ENCODE results near the gene MADD.
"Not testable (repeated sequence)": the region's sequence is repeated elsewhere in the genome, so short reads cannot be mapped to it uniquely, and the experiment has no call there.

MADD gene

DNA sequence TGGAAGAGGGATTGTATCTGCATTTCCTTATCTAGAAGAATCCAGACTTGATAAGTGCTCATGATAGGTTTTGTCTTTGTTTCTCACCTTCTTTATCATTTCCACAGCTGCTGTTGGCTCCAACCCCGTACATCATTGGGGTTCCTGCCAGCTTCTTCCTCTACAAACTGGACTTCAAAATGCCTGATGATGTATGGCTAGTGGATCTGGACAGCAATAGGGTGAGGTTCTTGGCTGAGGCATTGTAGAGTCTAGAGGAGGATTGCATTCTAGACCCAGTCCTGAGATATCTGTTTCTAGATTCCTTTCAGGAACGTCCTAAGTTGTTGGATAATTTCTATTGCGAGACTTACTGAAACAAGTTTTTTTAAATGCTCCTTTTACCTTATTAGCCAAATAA is 8.1 kb downstream of the MADD start:
- DNase-seq: no peak

DNA sequence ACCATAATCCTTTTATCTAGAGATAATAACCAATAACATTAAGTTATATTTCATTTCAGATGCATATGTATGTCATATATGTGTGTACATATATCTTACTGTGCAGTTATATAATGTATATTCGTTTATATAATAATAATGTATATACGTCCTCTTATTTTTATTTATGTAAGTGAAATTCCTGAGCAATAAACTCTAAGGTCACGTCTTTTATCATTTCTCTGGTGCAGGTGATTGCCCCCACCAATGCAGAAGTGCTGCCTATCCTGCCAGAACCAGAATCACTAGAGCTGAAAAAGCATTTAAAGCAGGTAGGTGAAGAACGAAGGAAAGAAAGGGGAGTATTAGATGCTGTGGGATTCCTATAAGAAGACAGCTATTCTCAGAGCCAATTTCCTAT is 8.8 kb downstream of the MADD start:
- DNase-seq: no peak

DNA sequence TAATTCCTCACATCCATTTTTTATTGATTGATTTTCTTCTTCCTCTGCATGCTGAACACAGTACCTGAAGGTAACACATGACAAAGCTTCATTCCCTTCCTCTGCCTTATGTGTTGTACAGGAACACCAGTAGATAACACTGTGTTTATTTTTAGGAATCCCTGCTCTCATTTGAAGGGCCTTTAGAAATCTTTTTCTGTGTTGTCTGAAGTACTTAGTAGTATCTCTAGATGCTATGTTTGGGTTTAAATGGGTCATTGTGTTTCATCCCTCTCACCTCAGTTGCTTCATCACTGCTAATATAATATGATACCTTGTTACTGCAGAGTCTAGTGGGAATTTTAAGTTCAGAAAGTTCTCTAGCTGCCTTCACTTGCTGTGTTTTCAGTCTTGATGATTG is 10.2 kb downstream of the MADD start:
- DNase-seq: no peak

DNA sequence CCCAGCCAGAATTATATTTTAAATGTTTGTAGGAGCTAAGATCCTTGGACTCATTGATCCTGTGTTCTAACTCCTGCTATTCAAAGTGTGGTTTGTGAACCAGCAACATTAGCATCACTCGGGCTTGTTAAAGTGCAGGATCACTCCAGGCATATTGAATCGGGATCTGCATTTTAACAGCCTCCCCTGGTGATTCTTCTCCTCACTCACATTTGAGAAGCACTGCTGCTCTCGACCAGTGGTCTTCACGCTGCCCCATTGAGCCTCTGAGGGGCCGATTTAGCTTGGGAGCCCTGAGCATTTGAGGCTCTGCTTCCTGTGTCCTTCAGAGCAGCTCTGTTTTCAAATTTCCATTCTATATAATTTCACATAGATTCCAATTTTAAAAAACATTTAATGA is 10.9 kb downstream of the MADD start:
- DNase-seq: no peak

DNA sequence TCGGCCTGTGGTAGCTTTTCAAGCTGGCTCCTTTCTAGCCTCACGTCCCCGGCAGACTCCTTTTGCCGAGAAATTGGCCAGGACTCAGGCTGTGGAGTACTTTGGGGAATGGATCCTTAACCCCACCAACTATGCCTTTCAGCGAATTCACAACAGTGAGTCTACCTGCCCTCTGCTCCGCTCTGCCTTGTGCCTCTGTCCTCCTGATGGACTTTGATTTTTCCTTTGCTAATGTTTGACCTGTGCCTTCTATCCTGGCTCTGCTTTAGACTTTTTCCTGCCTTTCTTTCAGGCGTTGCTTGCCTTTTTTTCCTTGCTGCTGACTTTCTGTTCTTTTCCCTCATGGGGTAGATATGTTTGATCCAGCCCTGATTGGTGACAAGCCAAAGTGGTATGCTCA is 12.5 kb downstream of the MADD start:
- DNase-seq: no peak

DNA sequence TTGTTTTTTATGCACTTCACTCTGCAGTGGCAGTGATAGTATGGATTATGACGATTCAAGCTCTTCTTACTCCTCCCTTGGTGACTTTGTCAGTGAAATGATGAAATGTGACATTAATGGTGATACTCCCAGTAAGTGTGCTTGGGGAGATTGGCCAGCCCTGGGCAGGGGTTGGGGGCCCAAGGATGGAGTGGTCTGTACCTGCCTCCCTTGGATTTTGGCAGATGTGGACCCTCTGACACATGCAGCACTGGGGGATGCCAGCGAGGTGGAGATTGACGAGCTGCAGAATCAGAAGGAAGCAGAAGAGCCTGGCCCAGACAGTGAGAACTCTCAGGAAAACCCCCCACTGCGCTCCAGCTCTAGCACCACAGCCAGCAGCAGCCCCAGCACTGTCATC is 14.2 kb downstream of the MADD start:
- DNase-seq: no peak

DNA sequence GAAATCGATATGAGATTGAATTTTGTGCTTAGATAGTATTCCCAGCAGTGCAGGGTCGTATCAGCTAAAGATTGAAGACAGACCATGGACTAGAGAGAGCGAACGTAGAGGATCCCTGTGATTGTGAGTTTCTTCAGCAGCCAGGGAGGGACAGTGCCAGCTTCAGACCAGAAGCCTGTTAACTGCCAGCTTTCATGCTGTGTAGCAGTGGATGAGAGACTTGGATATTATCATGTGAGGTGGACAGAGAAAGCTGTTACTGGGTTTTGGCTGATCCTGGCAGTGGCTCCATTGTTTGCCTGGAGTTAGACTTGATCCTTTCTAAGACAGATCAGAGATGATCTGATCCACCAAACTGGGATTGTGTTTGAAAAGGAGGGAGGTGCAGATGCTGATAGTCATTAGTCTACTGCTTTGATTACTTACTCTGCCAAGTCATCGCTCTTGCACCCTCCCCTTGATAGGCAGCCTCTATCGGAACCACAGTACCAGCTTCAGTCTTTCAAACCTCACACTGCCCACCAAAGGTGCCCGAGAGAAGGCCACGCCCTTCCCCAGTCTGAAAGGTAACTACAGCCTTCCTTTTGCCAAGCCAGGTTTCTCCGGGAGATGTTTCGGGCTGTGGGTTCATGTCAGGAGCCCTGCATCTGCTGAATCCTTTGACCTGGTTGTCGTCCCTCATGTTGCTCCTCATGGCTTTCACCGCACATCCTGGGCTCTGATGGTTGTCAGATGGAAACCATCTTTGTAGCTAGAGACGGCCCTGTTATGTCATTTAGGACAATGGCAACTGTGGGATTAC is 16.2 kb downstream of the MADD start:
- no peak for DNase-seq

DNA sequence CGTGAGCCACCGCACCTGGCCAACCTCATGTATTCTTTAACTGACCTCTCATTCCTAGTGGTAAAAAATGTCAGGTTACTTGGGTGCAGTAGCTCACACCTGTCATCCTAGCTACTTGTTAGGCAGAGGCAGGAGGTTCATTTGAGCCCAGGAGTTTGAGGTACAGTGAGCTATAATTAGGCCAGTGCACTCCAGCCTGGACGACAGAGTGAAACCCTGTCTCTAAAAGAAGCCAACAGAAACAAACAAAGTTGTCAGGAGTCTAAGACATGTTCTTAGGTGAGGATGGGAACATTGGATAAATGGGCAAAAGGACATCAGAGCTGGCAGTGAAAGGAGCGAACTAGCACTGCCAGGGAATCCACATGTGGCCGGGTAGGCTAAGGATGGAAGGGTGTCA is 18.1 kb downstream of the MADD start:
- no peak for DNase-seq

DNA sequence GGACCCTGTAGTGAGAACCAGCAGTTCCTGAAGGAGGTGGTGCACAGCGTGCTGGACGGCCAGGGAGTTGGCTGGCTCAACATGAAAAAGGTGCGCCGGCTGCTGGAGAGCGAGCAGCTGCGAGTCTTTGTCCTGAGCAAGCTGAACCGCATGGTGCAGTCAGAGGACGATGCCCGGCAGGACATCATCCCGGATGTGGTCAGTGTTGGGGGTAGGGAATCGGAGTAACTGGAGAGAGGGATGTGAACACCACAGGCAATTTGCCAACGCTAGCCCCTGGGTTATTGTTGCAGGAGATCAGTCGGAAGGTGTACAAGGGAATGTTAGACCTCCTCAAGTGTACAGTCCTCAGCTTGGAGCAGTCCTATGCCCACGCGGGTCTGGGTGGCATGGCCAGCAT is 19.9 kb downstream of the MADD start:
- no peak for DNase-seq

DNA sequence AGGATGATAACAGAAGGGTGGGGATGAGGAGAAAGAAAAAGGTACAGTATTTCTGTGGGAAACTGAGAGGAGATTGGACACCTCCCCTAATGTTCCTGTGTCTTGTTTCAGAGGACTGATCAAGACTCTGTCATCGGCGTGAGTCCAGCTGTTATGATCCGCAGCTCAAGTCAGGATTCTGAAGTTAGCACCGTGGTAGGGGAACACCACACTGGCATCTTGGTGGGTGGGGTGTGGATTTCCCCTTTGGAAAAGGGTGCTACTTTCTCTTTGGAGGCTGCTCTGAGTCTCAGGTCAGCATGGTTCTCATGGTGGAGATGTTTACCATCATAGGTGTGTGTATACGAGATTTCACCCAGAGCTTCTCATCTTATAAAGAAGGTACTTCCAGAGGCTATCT is 25.5 kb downstream of the MADD start:
- no peak for DNase-seq

DNA sequence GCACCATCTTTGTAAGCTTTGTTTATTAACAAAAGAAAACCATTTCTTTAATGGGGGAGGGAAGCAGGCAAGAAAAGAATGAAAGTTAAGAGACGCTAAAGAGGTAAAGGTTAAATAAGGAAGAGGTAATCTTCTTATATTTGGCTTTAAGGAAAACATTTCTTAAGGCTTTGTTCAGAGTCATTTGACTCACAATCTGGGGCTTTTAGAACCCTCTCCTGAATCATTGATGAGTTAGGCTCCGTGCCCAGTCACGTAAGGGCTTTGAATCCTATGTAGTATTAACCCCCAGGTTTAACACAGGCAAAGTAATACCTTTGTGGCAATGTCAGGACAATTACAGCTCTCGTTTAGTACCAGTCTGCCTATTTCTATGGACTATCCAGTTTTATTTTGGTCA is 26.1 kb downstream of the MADD start:
- no peak for DNase-seq

DNA sequence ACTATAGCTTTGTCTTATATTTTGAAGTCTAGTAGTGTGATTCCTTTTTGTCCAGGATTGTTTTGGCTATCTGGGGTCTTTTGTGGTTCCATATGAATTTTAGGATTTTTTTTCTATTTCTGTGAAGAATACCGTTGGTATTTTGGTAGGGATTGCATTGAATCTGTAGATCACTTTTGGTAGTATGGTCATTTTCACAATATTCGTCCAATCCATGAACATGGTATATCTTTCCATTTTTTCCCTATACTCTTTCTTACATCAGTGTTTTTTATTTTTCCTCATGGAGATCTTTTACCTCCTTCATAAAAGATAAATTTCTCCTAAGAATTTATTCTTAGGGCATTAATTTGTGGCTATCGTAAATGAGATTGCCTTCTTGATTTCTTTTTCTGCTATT is 29.1 kb downstream of the MADD start:
- no peak for DNase-seq

DNA sequence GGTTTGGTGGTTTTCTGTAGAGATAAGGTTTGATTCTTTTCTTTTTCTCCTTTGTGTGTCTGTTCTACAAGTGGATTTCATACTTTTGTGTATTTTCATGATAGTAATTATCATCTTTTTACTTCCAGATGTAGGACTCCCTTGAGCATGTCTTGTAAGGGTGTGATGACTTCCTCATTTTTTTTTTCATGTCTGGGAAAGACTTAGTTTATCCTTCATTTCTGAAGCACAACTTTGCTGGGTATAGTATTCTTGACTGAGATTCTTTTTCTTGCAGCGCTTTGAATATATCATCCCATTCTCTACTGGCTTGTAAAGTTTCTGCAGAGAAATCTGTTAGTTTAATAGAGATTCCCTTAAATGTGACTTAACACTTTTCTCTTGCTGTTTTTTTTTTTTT is 32.9 kb downstream of the MADD start:
- no peak for DNase-seq

DNA sequence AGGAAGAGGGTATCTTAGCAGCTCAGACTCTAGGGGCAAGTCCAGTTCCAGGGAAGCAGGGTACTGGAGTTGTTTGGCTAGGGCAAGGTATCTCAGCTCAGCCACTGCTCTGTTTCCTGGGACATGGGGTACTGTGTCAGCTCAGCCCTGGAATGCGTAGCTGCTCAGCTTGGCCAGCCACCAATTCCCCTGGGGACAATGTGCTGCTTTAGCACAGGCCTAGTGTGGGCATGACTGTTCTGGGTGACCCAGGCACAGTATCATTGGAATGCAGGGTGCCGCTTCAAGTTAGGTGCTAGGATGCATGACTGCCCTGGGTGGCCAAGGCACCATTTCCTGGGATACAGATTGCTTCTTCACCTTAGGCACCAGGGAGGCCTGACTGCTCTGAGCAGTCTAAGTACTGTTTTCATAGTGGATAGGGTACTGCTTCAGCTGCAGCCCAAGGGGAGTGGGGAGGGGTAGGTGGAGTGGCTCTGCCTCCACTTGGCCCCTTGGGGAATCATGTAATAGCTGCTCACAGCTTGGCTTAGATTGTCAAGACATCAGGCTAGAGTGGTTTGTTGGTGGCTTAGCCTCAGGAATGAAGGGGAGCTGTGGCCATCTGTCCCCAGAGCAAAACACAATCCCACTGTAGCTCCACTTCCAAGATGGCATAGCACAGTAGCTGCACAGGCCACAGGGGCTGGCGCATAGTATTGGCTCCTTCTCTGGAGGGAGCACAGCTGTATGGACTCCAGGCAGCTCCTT is 36.0 kb downstream of the MADD start:
- DNase-seq: no peak

DNA sequence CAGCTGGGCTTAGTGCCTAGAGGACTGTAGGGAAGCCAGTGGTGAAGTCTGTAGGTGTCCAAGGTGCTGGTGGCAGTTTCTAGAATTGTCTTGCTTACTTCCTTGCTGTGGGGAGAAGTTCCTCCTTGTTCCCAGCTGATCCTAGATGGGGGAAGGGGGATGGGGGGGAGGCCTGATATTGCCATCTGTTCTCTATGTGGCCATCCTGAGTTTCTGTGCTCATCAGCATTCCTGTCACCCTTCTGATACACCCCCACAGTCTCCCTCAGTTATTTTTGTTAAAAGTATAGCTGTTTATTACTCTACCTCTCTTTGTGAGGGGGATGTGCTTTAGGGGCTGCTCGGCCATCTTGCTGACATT is 36.5 kb downstream of the MADD start:
- DNase-seq: no peak

DNA sequence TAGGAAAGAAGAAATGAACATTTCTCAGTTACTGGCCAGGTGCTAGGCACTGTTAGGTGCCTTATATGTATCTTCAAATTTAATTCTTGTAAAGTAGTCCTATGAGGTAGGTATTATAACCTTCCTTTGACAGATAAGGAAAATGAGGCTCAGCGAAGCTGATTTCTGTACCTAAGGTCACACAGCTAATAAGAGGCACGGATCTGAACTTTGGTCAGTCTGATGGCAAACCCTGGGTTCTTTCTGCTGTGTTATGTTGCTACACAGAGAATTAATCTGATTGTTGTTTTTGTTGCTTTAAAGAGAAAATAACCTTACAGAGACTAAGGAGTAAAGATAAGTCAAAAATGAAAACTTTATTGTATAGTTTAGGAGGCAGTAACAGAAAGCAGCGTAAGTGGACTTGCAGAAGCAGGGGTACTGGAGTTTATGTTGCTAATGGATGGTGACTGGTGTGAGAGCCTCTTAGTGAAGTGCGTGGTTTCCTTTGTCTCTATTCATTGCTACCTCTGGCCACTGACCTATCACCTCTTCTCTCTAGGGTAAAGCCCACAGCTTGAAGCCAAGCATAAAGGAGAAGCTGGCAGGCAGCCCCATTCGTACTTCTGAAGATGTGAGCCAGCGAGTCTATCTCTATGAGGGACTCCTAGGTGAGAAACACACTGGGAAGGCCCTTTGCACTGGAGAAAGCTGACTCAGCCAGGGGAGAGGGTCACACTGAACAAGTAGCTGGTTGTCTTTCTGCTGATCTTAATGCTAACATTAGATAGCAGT is 38.3 kb downstream of the MADD start:
- no peak for DNase-seq

DNA sequence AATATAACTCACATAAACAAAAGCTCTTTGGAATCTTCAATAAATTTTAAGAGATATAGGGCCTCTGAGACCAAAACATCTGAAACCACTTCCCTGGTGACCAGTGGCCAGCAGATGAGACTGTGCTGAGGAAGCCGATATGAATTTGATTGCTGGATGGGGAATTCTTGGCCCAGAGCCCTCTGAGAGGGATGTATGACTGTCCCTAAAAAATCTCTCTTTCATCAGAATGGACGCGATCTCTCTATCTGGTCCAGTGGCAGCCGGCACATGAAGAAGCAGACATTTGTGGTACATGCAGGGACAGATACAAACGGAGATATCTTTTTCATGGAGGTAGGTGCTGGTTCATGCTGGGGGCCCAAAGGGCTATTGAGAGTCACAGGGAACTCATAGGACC is 45.1 kb downstream of the MADD start:
- DNase-seq: no peak

DNA sequence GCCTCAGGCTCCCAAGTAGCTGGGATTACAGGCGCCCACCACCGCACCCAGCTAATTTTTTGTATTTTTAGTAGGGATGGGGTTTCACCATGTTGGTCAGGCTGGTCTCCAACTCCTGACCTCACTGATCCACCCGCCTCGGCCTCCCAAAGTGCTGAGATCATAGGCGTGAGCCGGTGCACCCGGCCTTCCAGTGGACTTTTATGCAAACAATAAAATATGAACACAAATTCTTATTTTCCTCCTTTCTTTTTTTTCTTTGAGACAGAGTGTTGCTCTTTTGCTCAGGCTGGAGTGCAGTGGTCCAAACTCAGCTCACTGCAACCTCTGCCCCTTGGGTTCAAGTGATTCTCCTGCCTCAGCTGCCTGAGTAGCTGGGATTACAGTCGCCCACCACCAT is 46.6 kb downstream of the MADD start:
- DNase-seq: not testable (repeated sequence)

DNA sequence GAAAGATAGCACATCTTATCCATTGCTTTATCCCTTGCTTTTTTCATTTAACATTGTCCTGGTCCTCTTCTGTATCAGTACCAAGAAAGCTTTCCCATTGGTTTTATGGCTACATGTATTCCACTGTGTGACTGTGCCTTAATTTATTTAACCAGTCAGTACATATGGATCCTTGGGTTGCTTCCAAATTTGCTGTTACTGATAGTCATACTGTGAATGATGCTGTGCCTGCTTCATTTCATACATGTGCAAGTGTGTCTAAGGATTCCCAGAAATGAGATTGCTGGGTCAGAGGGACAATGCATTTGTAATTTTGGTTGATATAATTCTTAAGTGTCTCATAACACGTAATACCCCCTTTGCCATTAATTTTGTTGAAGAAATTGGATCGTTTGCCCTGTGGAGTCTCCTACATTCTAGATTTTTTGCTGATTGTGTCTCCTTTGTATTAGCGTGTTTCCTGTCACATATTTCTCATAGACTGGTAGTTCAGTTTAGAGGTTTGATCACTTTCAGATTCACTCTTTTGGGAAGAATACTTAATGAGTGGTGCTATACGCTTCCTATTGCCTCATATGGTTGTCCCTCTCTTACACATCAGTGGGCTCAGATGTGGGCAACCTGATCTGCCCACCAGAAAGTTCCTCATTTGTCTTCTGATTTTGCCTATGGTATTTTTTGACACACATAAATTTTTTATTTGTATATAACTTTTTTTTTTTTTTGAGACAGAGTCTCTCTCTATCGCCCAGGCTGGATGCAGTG is 47.3 kb downstream of the MADD start:
- DNase-seq: no peak

DNA sequence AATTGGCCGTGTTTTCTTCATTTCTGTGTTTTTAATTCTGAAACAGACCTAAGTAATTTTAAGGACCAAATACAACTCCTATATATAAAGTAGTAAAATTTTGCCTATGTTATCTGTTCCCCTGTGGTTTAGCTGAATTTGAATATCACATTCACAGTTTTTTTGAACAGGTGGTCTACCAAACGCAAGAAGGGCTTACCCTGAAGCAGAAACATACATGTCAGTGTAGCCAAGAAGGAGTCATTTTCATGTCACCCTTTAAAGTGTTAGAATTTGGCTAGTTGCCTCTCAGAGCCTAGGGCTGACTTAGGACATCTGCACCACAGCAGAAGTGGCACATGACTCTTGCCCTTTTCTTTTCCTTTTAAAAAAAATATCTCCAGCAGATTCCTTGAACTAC is 48.2 kb downstream of the MADD start:
- no peak for DNase-seq

DNA sequence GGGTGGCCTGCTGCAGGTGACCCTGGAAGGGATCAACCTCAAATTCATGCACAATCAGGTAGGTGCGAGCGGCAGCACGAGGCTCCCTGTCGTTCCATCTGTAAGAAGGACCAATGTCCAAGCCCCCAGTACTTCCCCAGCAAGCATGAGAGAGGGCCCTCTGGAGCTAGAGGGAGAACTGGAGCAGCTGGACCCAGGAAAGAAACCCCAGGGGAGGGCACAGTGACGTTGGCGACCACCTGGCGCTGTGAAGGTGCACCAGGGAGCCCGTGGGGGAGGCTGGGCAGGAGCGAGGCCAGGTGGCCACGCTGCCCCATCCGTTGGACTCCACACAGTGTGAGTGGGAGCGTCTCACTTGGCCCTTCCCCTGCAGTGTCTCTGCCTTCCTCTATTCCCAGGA is 54.6 kb downstream of the MADD start:
- no peak for DNase-seq

DNA sequence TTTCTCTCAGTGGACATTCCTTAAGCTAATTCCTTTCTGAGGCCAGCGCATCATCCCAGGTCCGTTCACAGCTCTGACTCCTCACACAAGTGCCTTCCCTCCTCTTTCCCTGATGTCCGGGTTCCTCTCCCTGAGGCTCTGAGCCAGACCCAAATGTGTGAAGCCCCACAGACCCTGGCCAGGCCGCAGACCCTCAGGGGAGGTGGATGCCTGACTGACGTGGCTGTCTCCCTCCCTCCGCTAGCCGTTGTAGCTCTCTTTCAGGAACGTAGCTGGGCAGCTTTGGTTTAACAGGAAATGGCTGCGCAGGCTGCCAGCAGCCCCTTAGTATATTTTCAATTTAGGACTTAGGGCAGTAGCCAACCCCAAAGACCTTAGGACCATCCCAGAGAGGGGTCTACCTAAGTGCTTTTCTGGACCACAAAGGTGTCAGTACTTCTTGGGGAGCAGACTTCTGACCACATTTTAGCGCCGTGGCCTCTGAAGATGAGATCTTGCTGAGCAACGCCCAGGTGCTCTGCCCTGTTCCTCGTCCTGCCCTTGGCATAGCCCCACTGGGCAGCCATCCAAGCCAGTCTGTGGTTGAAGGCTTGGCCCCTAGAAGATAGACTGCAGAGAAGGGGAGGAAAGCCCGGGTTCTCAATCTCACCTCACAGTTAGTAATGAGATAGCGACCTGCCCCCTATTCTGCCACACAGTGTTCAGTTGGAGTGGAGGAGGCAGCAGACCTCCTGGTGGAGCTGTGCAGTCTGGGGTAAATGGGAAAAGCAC is 55.5 kb downstream of the MADD start:
- DNase-seq: no peak
